Measurements from ENCODE around the gene FXYD2. TPM values are rescaled to one million over a fixed set of nuclear protein-coding genes. Genes with fewer than 3 reads are reported as not detected.

FXYD2 gene
- total and polyA plus RNA-seq, 4 experiments from 2014 or later, result 3.5 to 10.5 (median 8.2) TPM

GRCh38 chr11:117839936-117840813, 15.6 kb upstream of the FXYD2 start:
- Mint-ChIP-seq H3K27ac (peak overlapping the region in 1 of 7 donors; percentile 42), H3K36me3 (no peaks in the 10 kb centered on the region), H3K4me3 (no peak overlapping the region), H3K9me3 (peaks cover 0 to 2% (median 0%) of the 10 kb centered on the region in 8 donors), H3K27me3 (peaks cover 0 to 2% of the 10 kb centered on the region in 2 donors), H3K4me1 (peaks cover 0 to 8% (median 2%) of the 10 kb centered on the region in 4 donors)
- ChIA-PET CTCF (ENCODE audit: partially characterized antibody) (interaction anchor here (0.7 to 7.8 kb wide), 3 partner anchors 32 to 215 kb away, joined by 4 to 286 read pairs (median 226); no protein-coding TSS in a partner anchor), POLR2A (ENCODE audit: partially characterized antibody) (no interaction called here)
- no peaks in the 10 kb centered on the region for H3K27me3 ChIP-seq (ENCODE audit: insufficient read depth, low read length)
- H3K4me3 ChIP-seq (ENCODE audit: low read length in 2 of 2), result no peak overlapping the region
- intact Hi-C loops (cut with micrococcal nuclease), result loop anchor here (5.0 kb wide), 1 partner anchor 162 kb away; no protein-coding TSS in a partner anchor
- no peak overlapping the region for H3K27ac ChIP-seq (ENCODE audit: low read depth, low read length)
- DNase-seq, result no peak
- no peaks in the 10 kb centered on the region for H3K9me3 ChIP-seq (ENCODE audit: control insufficient read depth in 1 of 2, low read length in 2 of 2)
- no peaks in the 10 kb centered on the region for H3K36me3 ChIP-seq (ENCODE audit: insufficient read depth, low read length)
- peaks cover 4% of the 10 kb centered on the region for H3K4me1 ChIP-seq (ENCODE audit: insufficient read depth, low read length)

- peaks cover 0 to 8% (median 2%) of the 10 kb centered on the region in 4 donors for H3K4me1 Mint-ChIP-seq
- intact Hi-C loops (cut with micrococcal nuclease), result no loop called here
- Histone ChIP-seq H3K36me3 (ENCODE audit: insufficient read depth, low read length) (no peaks in the 10 kb centered on the region), H3K9me3 (ENCODE audit: control insufficient read depth in 1 of 2, low read length in 2 of 2) (no peaks in the 10 kb centered on the region), H3K27me3 (ENCODE audit: insufficient read depth, low read length) (no peaks in the 10 kb centered on the region), H3K4me1 (ENCODE audit: insufficient read depth, low read length) (peaks cover 4% of the 10 kb centered on the region), H3K4me3 (ENCODE audit: low read length in 2 of 2) (no peak overlapping the region), H3K27ac (ENCODE audit: low read depth, low read length) (no peak overlapping the region)
- H3K27me3 Mint-ChIP-seq, result peaks cover 0 to 2% of the 10 kb centered on the region in 2 donors
- H3K36me3 Mint-ChIP-seq, result no peaks in the 10 kb centered on the region
- DNase-seq, result no peak
- ChIA-PET POLR2A (ENCODE audit: partially characterized antibody) (no interaction called here), CTCF (ENCODE audit: partially characterized antibody) (interaction anchor here (1.3 to 7.8 kb wide), 3 partner anchors 108 to 216 kb away, joined by 8 to 286 read pairs (median 226); no protein-coding TSS in a partner anchor)
- H3K27ac Mint-ChIP-seq, result no peak overlapping the region
- H3K4me3 Mint-ChIP-seq, result no peak overlapping the region
- H3K9me3 Mint-ChIP-seq, result peaks cover 0 to 2% (median 0%) of the 10 kb centered on the region in 8 donors
These were observed 14.9 kb upstream of the FXYD2 start for GRCh38 chr11:117839380-117839881.

GRCh38 chr11:117838901-117839300, 14.4 kb upstream of the FXYD2 start:
- no peak overlapping the region for H3K4me3 Mint-ChIP-seq
- H3K27me3 Mint-ChIP-seq, result peaks cover 0 to 2% of the 10 kb centered on the region in 2 donors
- H3K27me3 ChIP-seq (ENCODE audit: insufficient read depth, low read length), result no peaks in the 10 kb centered on the region
- H3K4me1 Mint-ChIP-seq, result peaks cover 0 to 7% (median 2%) of the 10 kb centered on the region in 4 donors
- H3K9me3 Mint-ChIP-seq, result peaks cover 0 to 2% (median 0%) of the 10 kb centered on the region in 8 donors
- no peaks in the 10 kb centered on the region for H3K9me3 ChIP-seq (ENCODE audit: control insufficient read depth in 1 of 2, low read length in 2 of 2)
- H3K4me3 ChIP-seq (ENCODE audit: low read length in 2 of 2), result no peak overlapping the region
- ChIA-PET POLR2A (ENCODE audit: partially characterized antibody) (no interaction called here), CTCF (ENCODE audit: partially characterized antibody) (interaction anchor here (1.3 kb wide), 1 partner anchor 214 kb away, joined by 8 read pairs; no protein-coding TSS in a partner anchor)
- DNase-seq, result no peak
- peaks cover 2% of the 10 kb centered on the region for H3K4me1 ChIP-seq (ENCODE audit: insufficient read depth, low read length)
- no peak overlapping the region for H3K27ac Mint-ChIP-seq
- H3K36me3 Mint-ChIP-seq, result no peaks in the 10 kb centered on the region
- no peaks in the 10 kb centered on the region for H3K36me3 ChIP-seq (ENCODE audit: insufficient read depth, low read length)
- intact Hi-C loops (cut with micrococcal nuclease), result no loop called here
- no peak overlapping the region for H3K27ac ChIP-seq (ENCODE audit: low read depth, low read length)

GRCh38 chr11:117837791-117838190, 13.2 kb upstream of the FXYD2 start:
- H3K4me1 ChIP-seq (ENCODE audit: insufficient read depth, low read length), result no peaks in the 10 kb centered on the region
- Mint-ChIP-seq H3K4me3 (no peak overlapping the region), H3K9me3 (peaks cover 0 to 2% (median 0%) of the 10 kb centered on the region in 8 donors), H3K27me3 (peaks cover 0 to 2% of the 10 kb centered on the region in 2 donors), H3K4me1 (no peaks in the 10 kb centered on the region), H3K36me3 (no peaks in the 10 kb centered on the region), H3K27ac (no peak overlapping the region)
- no peaks in the 10 kb centered on the region for H3K36me3 ChIP-seq (ENCODE audit: insufficient read depth, low read length)
- H3K27me3 ChIP-seq (ENCODE audit: insufficient read depth, low read length), result no peaks in the 10 kb centered on the region
- DNase-seq, result no peak
- H3K4me3 ChIP-seq (ENCODE audit: low read length in 2 of 2), result no peak overlapping the region
- ChIA-PET CTCF (ENCODE audit: partially characterized antibody) (interaction anchor here (0.6 to 1.3 kb wide), 2 partner anchors 215 to 643 kb away, joined by 4 to 8 read pairs; no protein-coding TSS in a partner anchor), POLR2A (ENCODE audit: partially characterized antibody) (no interaction called here)
- no peaks in the 10 kb centered on the region for H3K9me3 ChIP-seq (ENCODE audit: control insufficient read depth in 1 of 2, low read length in 2 of 2)
- intact Hi-C loops (cut with micrococcal nuclease), result no loop called here
- no peak overlapping the region for H3K27ac ChIP-seq (ENCODE audit: low read depth, low read length)

GRCh38 chr11:117837070-117837776, 12.7 kb upstream of the FXYD2 start:
- Histone ChIP-seq H3K4me3 (ENCODE audit: low read length in 2 of 2) (no peak overlapping the region), H3K9me3 (ENCODE audit: control insufficient read depth in 1 of 2, low read length in 2 of 2) (no peaks in the 10 kb centered on the region), H3K4me1 (ENCODE audit: insufficient read depth, low read length) (no peaks in the 10 kb centered on the region), H3K27ac (ENCODE audit: low read depth, low read length) (no peak overlapping the region), H3K27me3 (ENCODE audit: insufficient read depth, low read length) (no peaks in the 10 kb centered on the region), H3K36me3 (ENCODE audit: insufficient read depth, low read length) (no peaks in the 10 kb centered on the region)
- H3K27me3 Mint-ChIP-seq, result peaks cover 0 to 2% of the 10 kb centered on the region in 2 donors
- ChIA-PET POLR2A (ENCODE audit: partially characterized antibody) (no interaction called here), CTCF (ENCODE audit: partially characterized antibody) (no interaction called here)
- H3K4me3 Mint-ChIP-seq, result no peak overlapping the region
- no peak overlapping the region for H3K27ac Mint-ChIP-seq
- no peaks in the 10 kb centered on the region for H3K36me3 Mint-ChIP-seq
- DNase-seq, result no peak
- peaks cover 0 to 2% (median 0%) of the 10 kb centered on the region in 8 donors for H3K9me3 Mint-ChIP-seq
- peaks cover 0 to 4% (median under 1%) of the 10 kb centered on the region in 4 donors for H3K4me1 Mint-ChIP-seq
- intact Hi-C loops (cut with micrococcal nuclease), result no loop called here

GRCh38 chr11:117836077-117836960, 11.8 kb upstream of the FXYD2 start:
- H3K4me1 Mint-ChIP-seq, result peaks cover 0 to 7% (median 3%) of the 10 kb centered on the region in 4 donors
- no peaks in the 10 kb centered on the region for H3K36me3 Mint-ChIP-seq
- H3K36me3 ChIP-seq (ENCODE audit: insufficient read depth, low read length), result no peaks in the 10 kb centered on the region
- H3K27ac ChIP-seq (ENCODE audit: low read depth, low read length), result no peak overlapping the region
- peaks cover 0 to 2% (median 0%) of the 10 kb centered on the region in 8 donors for H3K9me3 Mint-ChIP-seq
- H3K27me3 Mint-ChIP-seq, result peaks cover 0 to 2% of the 10 kb centered on the region in 2 donors
- no peaks in the 10 kb centered on the region for H3K4me1 ChIP-seq (ENCODE audit: insufficient read depth, low read length)
- no peak for DNase-seq
- no peaks in the 10 kb centered on the region for H3K27me3 ChIP-seq (ENCODE audit: insufficient read depth, low read length)
- H3K4me3 ChIP-seq (ENCODE audit: low read length in 2 of 2), result no peak overlapping the region
- ChIA-PET POLR2A (ENCODE audit: partially characterized antibody) (interaction anchor here (0.9 kb wide), 1 partner anchor 15 kb away, joined by 3 read pairs; no protein-coding TSS in a partner anchor), CTCF (ENCODE audit: partially characterized antibody) (interaction anchor here (1.1 to 4.9 kb wide), 4 partner anchors 21 to 111 kb away, joined by 3 to 23 read pairs (median 8); no protein-coding TSS in a partner anchor)
- no peak overlapping the region for H3K4me3 Mint-ChIP-seq
- peak overlapping the region in 2 of 7 donors; percentile 41 to 51 for H3K27ac Mint-ChIP-seq
- intact Hi-C loops (cut with micrococcal nuclease), result no loop called here
- no peaks in the 10 kb centered on the region for H3K9me3 ChIP-seq (ENCODE audit: control insufficient read depth in 1 of 2, low read length in 2 of 2)

Measured in CD4-positive, alpha-beta memory T cell (primary cell).